HepG2 (cell line): Measurements from ENCODE around the gene FGF14.

ENCODE experiments used
- JUND ChIP-seq: sonication (generic); formaldehyde crosslinking; IDR thresholded peaks from 2 replicates; pipeline ENCODE4 v1.8.0; 2022; ENCODE audit warnings: mild to moderate bottlenecking, missing genetic modification reagents
- THAP7 ChIP-seq: sonication (generic); formaldehyde crosslinking; IDR thresholded peaks from 2 replicates; pipeline ENCODE4 v1.8.1; 2023; ENCODE audit warnings: mild to moderate bottlenecking, missing genetic modification reagents
- TP53 ChIP-seq: sonication (generic); formaldehyde crosslinking; conservative IDR thresholded peaks from 2 replicates; pipeline ENCODE4 v1.4.0; 2020; ENCODE audit warnings: missing genetic modification reagents
- ZBTB8A ChIP-seq: sonication (generic); formaldehyde crosslinking; IDR thresholded peaks from 2 replicates; pipeline ENCODE4 v1.4.0; 2020; ENCODE audit warnings: mild to moderate bottlenecking, low read depth, missing genetic modification reagents, borderline replicate concordance

- no peak for TF ChIP-seq ZBTB8A (CRISPR knock-in tag)
- TF ChIP-seq THAP7 (CRISPR knock-in tag): no peak
- no peak for TF ChIP-seq JUND
- no peak for TF ChIP-seq TP53 (CRISPR knock-in tag)
Observed at GRCh38 chr13:101728021-101728420, 673.8 kb downstream of the FGF14 start.
